D721Med (cell line): ENCODE measurements around the gene CHST1.

ENCODE experiments used
- DNase-seq: peaks from one replicate; pipeline ENCODE4 v3.0.0; 2011; ENCODE audit warnings: low spot score; ENCODE audit not compliant: insufficient read length
- FAIRE-seq: peaks from 2 replicates; lab custom pipeline; 2011; peaks lifted over from hg19 to GRCh38; lab: Jason Lieb, UNC
- TF ChIP-seq, protein P1 (sequence below): IDR thresholded peaks from 2 replicates; pipeline ENCODE4 v1.5.1; 2012; ENCODE audit warnings: mild to moderate bottlenecking, control low read depth; ENCODE audit not compliant: insufficient read depth; ENCODE audit errors: missing control alignments

CHST1 gene

GRCh38 chr11:45674481-45675190 lies 9.2 kb upstream of the CHST1 start:
- FAIRE-seq (no peak), DNase-seq (no peak)
- TF ChIP-seq, protein P1, sequence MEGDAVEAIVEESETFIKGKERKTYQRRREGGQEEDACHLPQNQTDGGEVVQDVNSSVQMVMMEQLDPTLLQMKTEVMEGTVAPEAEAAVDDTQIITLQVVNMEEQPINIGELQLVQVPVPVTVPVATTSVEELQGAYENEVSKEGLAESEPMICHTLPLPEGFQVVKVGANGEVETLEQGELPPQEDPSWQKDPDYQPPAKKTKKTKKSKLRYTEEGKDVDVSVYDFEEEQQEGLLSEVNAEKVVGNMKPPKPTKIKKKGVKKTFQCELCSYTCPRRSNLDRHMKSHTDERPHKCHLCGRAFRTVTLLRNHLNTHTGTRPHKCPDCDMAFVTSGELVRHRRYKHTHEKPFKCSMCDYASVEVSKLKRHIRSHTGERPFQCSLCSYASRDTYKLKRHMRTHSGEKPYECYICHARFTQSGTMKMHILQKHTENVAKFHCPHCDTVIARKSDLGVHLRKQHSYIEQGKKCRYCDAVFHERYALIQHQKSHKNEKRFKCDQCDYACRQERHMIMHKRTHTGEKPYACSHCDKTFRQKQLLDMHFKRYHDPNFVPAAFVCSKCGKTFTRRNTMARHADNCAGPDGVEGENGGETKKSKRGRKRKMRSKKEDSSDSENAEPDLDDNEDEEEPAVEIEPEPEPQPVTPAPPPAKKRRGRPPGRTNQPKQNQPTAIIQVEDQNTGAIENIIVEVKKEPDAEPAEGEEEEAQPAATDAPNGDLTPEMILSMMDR = no peak

GRCh38 chr11:45673441-45673840 lies 8.0 kb upstream of the CHST1 start:
- FAIRE-seq (no peak), DNase-seq (no peak)
- TF ChIP-seq, protein P1 = no peak

DNA sequence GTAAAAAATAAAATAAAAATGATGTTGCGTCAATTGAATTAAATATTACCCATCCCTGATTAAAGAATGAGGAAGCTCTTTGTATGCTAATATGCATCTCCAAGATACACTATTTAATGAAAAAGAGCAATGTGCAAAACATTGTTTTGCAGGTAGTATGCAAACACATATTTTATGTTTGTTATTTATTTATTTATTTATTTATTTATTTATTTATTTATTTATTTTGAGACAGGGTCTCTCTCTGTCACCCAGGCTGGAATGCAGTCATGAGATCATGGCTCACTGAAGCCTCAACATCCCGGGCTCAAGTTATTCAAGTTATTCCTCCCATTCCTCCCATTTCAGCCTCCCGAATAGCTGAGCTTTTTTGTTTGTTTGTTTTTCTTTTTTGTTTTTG lies 7.2 kb upstream of the CHST1 start:
- TF ChIP-seq, protein P1 = no peak
- DNase-seq (no peak), FAIRE-seq (no peak)

- TF ChIP-seq, protein P1 = peak; percentile 32
- FAIRE-seq (no peak), DNase-seq (no peak)
Observed at GRCh38 chr11:45671246-45672171, 6.1 kb upstream of the CHST1 start.

GRCh38 chr11:45670386-45671135 lies 5.1 kb upstream of the CHST1 start:
- TF ChIP-seq, protein P1 = no peak
- DNase-seq = no peak
- no peak for FAIRE-seq

DNA sequence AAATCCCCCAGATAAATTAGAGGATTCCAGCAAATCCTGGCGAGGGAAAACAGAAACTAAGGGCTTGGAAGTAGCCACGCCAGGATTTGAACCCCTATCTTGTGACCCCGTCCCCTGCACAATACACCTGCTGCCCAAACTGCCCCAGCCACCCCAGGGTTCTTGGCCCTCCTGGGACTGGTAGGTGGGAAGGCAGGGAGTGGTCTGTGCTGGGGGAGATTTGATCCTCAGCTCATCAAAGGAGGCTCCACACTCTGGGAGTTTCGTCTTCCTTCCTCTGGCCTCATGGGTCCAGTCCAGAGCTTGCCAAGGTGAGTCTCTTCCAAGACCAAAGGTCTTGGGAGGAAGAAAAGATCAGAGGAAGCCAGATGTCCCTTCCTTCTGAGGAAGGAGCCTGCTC lies 4.5 kb upstream of the CHST1 start:
- DNase-seq (no peak), FAIRE-seq (no peak)
- TF ChIP-seq, protein P1 = no peak
